Naive thymus-derived CD8-positive, alpha-beta T cell (primary cell): ENCODE measurements around the gene PCNX1. TPM values are rescaled to one million over a fixed set of nuclear protein-coding genes. Genes with fewer than 3 reads are reported as not detected.

ENCODE experiments used
- ATAC-seq, 2 donors: fragments of 150-1000 bp; cut with Tn5 transposase in 1 of 2; sonication (Bioruptor Pico), chemical (Tn5 transposase) in 1 of 2; 1 replicate in 1 of 2; 2 replicates in 1 of 2; pipeline ENCODE4 v1.10.0; 2021; ENCODE audit warnings: mild to moderate bottlenecking in 2 of 2, moderate library complexity in 2 of 2
- POLR2A ChIA-PET: fragments of 350-600 bp; sonication (Branson Sonifier 250); formaldehyde crosslinking; loops from one replicate; lab custom pipeline; 2021; ENCODE audit warnings: antibody characterized with exemption; lab: Charles Lee
- DNase-seq, 10 donors: peaks; one replicate each; pipeline versions ENCODE4 v3.0.0 to v3.0.0-alpha.2; 2020 to 2022
- H3K27ac Mint-ChIP-seq, 10 donors: one replicate each; pipeline ENCODE4 v1.8.0; 2020 to 2022; ENCODE audit warnings: mild to moderate bottlenecking in 10 of 10, mixed read lengths in 10 of 10, moderate library complexity in 4 of 10, inconsistent platforms in 1 of 10
- H3K27me3 Mint-ChIP-seq, 5 donors: one replicate each; pipeline ENCODE4 v1.8.0; 2021 to 2022; ENCODE audit warnings: mixed read lengths in 5 of 5
- H3K36me3 Mint-ChIP-seq, 3 donors: one replicate each; pipeline ENCODE4 v1.8.0; 2020 to 2022; ENCODE audit warnings: mixed read lengths in 3 of 3, mild to moderate bottlenecking in 2 of 3, inconsistent platforms in 1 of 3
- H3K4me1 Mint-ChIP-seq, 4 donors: one replicate each; pipeline ENCODE4 v1.8.0; 2021 to 2022; ENCODE audit warnings: mixed read lengths in 4 of 4
- H3K4me3 Mint-ChIP-seq, 10 donors: one replicate each; pipeline ENCODE4 v1.8.0; 2020 to 2022; ENCODE audit warnings: mild to moderate bottlenecking in 10 of 10, mixed read lengths in 10 of 10, moderate library complexity in 6 of 10, inconsistent platforms in 1 of 10
- H3K9me3 Mint-ChIP-seq, 9 donors: one replicate each; pipeline ENCODE4 v1.8.0; 2020 to 2022; ENCODE audit warnings: mixed read lengths in 9 of 9, mild to moderate bottlenecking in 3 of 9, inconsistent platforms in 1 of 9, moderate library complexity in 1 of 9
- polyA plus RNA-seq, 3 donors: library from polyadenylated mRNA; unstranded; fragments of 300-500 nt; fragmentation: Illumina TruSeq; gene quantifications; one replicate each; pipeline ENCODE4 v1.2.3, GENCODE V29; 2021
- total RNA-seq, 8 experiments: library from RNA in 2 of 8; stranded (reverse) in 2 of 8; gene quantifications; one replicate each; pipeline ENCODE4 v1.2.3 and lab custom pipeline; 2021 to 2026

PCNX1 gene
- total and polyA plus RNA-seq, 5 experiments from 2014 or later: 5.5 to 78.6 (median 8.3) TPM

GRCh38 chr14:70905301-70905700 is 2.0 kb upstream of the PCNX1 start:
- no peaks in the 10 kb centered on the region for H3K27me3 Mint-ChIP-seq
- peak overlapping the region in 1 of 10 donors; percentile 6 for H3K4me3 Mint-ChIP-seq
- H3K27ac Mint-ChIP-seq: peak overlapping the region in 9 of 10 donors; percentile 44 to 97 (median 60)
- POLR2A ChIA-PET: interaction anchor here (0.7 to 4.1 kb wide), 3 partner anchors 13 to 48 kb away, joined by 3 to 71 read pairs (median 29); no protein-coding TSS in a partner anchor
- H3K36me3 Mint-ChIP-seq: no peaks in the 10 kb centered on the region
- DNase-seq: no peak
- peaks cover 12 to 41% (median 37%) of the 10 kb centered on the region in 4 donors for H3K4me1 Mint-ChIP-seq
- no peak for ATAC-seq
- no peaks in the 10 kb centered on the region for H3K9me3 Mint-ChIP-seq

DNA sequence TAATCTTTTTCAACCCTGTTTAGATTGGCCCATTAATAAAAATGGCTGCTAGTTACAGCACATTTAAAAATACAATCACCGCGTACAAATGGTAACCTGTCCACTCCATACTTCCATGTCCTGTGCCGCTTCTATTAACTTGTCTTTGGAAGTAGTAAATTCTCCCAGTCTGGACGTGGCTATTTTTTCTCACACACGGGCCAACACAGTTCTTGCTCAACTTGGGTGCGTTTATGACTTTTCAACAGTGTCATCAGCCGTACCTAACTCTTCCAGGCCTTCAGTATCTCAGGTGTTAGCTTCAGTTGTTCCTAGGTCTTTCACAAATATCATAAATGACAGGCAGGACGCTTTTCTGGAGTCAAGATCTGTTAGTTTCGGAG is 475 bp upstream of the PCNX1 start:
- ATAC-seq: peak; percentile 2 to 8
- POLR2A ChIA-PET: interaction anchor here (0.9 to 4.1 kb wide), 21 partner anchors 7 to 265 kb away, joined by 3 to 71 read pairs (median 8); partner anchors contain the start of genes MAP3K9 and TTC9
- Mint-ChIP-seq H3K9me3 (no peaks in the 10 kb centered on the region), H3K4me3 (peak overlapping the region; percentile 79 to 95 (median 92)), H3K27ac (peak overlapping the region; percentile 96 to 99 (median 98)), H3K4me1 (peaks cover 16 to 56% (median 51%) of the 10 kb centered on the region in 4 donors), H3K27me3 (no peaks in the 10 kb centered on the region), H3K36me3 (no peaks in the 10 kb centered on the region)
- no peak for DNase-seq

- Mint-ChIP-seq H3K27ac (peak overlapping the region; percentile 92 to 99 (median 97)), H3K4me3 (peak overlapping the region; percentile 90 to 99 (median 94)), H3K4me1 (peaks cover 25 to 71% (median 63%) of the 10 kb centered on the region in 4 donors), H3K36me3 (no peaks in the 10 kb centered on the region), H3K9me3 (no peaks in the 10 kb centered on the region), H3K27me3 (no peaks in the 10 kb centered on the region)
- ATAC-seq (peak; percentile 26 to 31), DNase-seq (peak; percentile 16 to 67 (median 58))
- POLR2A ChIA-PET: interaction anchor here (0.8 to 4.1 kb wide), 24 partner anchors 10 to 267 kb away, joined by 3 to 71 read pairs (median 8); partner anchors contain the start of genes MAP3K9 and TTC9
Observed at GRCh38 chr14:70907996-70908934, 1.0 kb downstream of the PCNX1 start.

GRCh38 chr14:70908935-70909641 is 1.8 kb downstream of the PCNX1 start:
- H3K4me1 Mint-ChIP-seq: peaks cover 25 to 64% (median 62%) of the 10 kb centered on the region in 4 donors

GRCh38 chr14:70909733-70910614 is 2.7 kb downstream of the PCNX1 start:
- H3K9me3 Mint-ChIP-seq: no peaks in the 10 kb centered on the region
- H3K4me1 Mint-ChIP-seq: peaks cover 25 to 68% (median 65%) of the 10 kb centered on the region in 4 donors
- POLR2A ChIA-PET: interaction anchor here (1.3 to 2.0 kb wide), 2 partner anchors 15 to 32 kb away, joined by 6 to 8 read pairs; no protein-coding TSS in a partner anchor
- DNase-seq: peak in 3 of 10 donors; percentile 7 to 22 (median 12)
- H3K27ac Mint-ChIP-seq: peak overlapping the region; percentile 65 to 99 (median 96)
- H3K27me3 Mint-ChIP-seq: no peaks in the 10 kb centered on the region
- peak overlapping the region; percentile 86 to 99 (median 94) for H3K4me3 Mint-ChIP-seq
- no peak for ATAC-seq
- no peaks in the 10 kb centered on the region for H3K36me3 Mint-ChIP-seq

More at GRCh38 chr14:70908935-70909641, 1.8 kb downstream of the PCNX1 start:
- POLR2A ChIA-PET: interaction anchor here (0.6 to 4.1 kb wide), 5 partner anchors 9 to 47 kb away, joined by 3 to 29 read pairs (median 5); no protein-coding TSS in a partner anchor
- Mint-ChIP-seq H3K9me3 (no peaks in the 10 kb centered on the region), H3K4me3 (peak overlapping the region; percentile 86 to 99 (median 94)), H3K36me3 (no peaks in the 10 kb centered on the region), H3K27me3 (no peaks in the 10 kb centered on the region), H3K27ac (peak overlapping the region; percentile 92 to 99 (median 96))
- DNase-seq (no peak), ATAC-seq (no peak)

DNA sequence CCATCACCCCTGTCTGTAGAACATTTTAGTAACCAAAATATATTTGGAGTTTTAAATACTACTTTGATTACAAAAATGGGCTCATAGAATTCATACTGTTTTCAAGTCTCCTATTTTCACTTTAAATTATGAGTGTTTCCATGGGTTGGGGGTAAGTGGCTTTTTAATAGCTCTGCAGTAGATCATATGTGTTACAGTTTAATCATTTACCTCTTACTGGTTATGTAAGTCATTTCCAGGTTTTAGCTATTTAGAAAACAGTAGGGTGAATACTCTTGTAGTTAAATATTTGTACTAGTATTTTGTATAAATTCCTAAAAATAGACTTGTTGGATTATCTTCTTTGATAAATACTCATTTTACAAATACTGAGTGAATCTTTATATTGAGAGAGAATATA is 8.2 kb downstream of the PCNX1 start:
- no peak for ATAC-seq
- peak overlapping the region in 8 of 10 donors; percentile 30 to 91 (median 81) for H3K27ac Mint-ChIP-seq
- H3K4me1 Mint-ChIP-seq: peaks cover 33 to 88% (median 85%) of the 10 kb centered on the region in 4 donors
- H3K9me3 Mint-ChIP-seq: no peaks in the 10 kb centered on the region
- POLR2A ChIA-PET: interaction anchor here (0.6 to 1.3 kb wide), 3 partner anchors 8 to 26 kb away, joined by 3 to 5 read pairs (median 3); no protein-coding TSS in a partner anchor
- peaks cover 0 to 11% (median 6%) of the 10 kb centered on the region in 3 donors for H3K36me3 Mint-ChIP-seq
- H3K27me3 Mint-ChIP-seq: no peaks in the 10 kb centered on the region
- H3K4me3 Mint-ChIP-seq: peak overlapping the region in 5 of 10 donors; percentile 26 to 67 (median 46)
- DNase-seq: no peak

- Mint-ChIP-seq H3K4me1 (peaks cover 33 to 88% (median 83%) of the 10 kb centered on the region in 4 donors), H3K27ac (peak overlapping the region; percentile 30 to 91 (median 82)), H3K36me3 (peaks cover 0 to 11% (median 6%) of the 10 kb centered on the region in 3 donors), H3K9me3 (no peaks in the 10 kb centered on the region), H3K4me3 (peak overlapping the region in 8 of 10 donors; percentile 2 to 74 (median 46)), H3K27me3 (no peaks in the 10 kb centered on the region)
- no peak for ATAC-seq
- POLR2A ChIA-PET: interaction anchor here (4.0 kb wide), 1 partner anchor 9 kb away, joined by 29 read pairs; the partner anchor contains the start of gene PCNX1
- no peak for DNase-seq
Observed at GRCh38 chr14:70916300-70916699, 9.0 kb downstream of the PCNX1 start.

DNA sequence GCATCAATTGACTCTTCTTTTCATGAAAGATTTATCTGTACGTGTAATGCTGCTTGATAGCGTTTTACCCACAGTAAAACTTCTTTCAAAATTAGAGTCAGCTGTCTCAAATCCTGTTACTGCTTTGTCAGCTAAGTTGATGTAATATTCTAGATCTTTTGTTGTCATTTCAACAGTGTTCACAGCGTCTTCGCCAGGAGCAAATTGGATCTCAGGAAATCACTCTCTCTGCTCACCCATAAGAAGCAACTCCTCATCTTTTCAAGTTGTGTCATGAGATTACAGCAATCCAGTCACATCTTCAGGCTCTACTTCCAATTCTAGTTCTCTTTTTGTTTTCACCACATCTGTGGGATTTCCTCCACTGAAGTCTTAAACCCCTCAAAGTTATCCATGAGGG is 9.5 kb downstream of the PCNX1 start:
- peak in 1 of 2 donors; percentile 15 for ATAC-seq
- Mint-ChIP-seq H3K36me3 (peaks cover 0 to 11% (median 6%) of the 10 kb centered on the region in 3 donors), H3K4me3 (peak overlapping the region in 8 of 10 donors; percentile 0 to 47 (median 20)), H3K9me3 (no peaks in the 10 kb centered on the region), H3K27me3 (no peaks in the 10 kb centered on the region), H3K4me1 (peaks cover 35 to 88% (median 82%) of the 10 kb centered on the region in 4 donors), H3K27ac (peak overlapping the region in 9 of 10 donors; percentile 50 to 90 (median 68))
- peak in 1 of 10 donors; percentile 21 for DNase-seq
- POLR2A ChIA-PET: interaction anchor here (4.0 kb wide), 1 partner anchor 9 kb away, joined by 29 read pairs; the partner anchor contains the start of gene PCNX1

GRCh38 chr14:70917633-70918032 is 10.4 kb downstream of the PCNX1 start:
- POLR2A ChIA-PET: interaction anchor here (1.7 to 4.0 kb wide), 2 partner anchors 10 to 24 kb away, joined by 6 to 29 read pairs; partner anchors contain the start of gene PCNX1
- H3K36me3 Mint-ChIP-seq: peaks cover 0 to 11% (median 6%) of the 10 kb centered on the region in 3 donors
- H3K4me3 Mint-ChIP-seq: peak overlapping the region in 6 of 10 donors; percentile 13 to 52 (median 45)
- no peaks in the 10 kb centered on the region for H3K27me3 Mint-ChIP-seq
- DNase-seq (peak in 2 of 10 donors; percentile 24 to 34), ATAC-seq (peak; percentile 52 to 60)
- H3K4me1 Mint-ChIP-seq: peaks cover 32 to 88% (median 79%) of the 10 kb centered on the region in 4 donors
- no peaks in the 10 kb centered on the region for H3K9me3 Mint-ChIP-seq
- peak overlapping the region; percentile 1 to 90 (median 62) for H3K27ac Mint-ChIP-seq

DNA sequence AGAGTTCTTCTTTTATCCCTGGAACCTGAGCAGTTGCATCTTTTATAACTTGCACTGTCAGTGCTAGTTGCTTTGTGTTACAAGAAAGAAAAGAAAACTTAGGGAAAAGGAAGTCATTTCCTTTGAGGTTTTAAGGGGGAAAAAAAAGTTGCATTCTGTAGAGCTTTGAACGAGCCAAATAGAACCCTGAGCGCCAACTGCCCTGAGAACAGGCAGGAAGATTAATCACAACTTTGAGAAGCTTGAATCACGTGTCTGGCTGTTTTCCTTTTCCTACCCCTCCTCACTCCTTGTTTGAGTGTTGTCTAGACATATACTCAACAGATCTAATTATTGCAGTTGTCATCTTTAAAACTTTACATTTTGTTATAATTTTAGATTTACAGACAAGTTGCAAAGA is 12.5 kb downstream of the PCNX1 start:
- DNase-seq (no peak), ATAC-seq (peak; percentile 26 to 46)
- Mint-ChIP-seq H3K4me1 (peaks cover 33 to 95% (median 81%) of the 10 kb centered on the region in 4 donors), H3K27me3 (no peaks in the 10 kb centered on the region), H3K9me3 (no peaks in the 10 kb centered on the region), H3K4me3 (peak overlapping the region in 9 of 10 donors; percentile 45 to 80 (median 59)), H3K36me3 (peaks cover 0 to 11% (median 6%) of the 10 kb centered on the region in 3 donors), H3K27ac (peak overlapping the region; percentile 50 to 90 (median 80))
- POLR2A ChIA-PET: interaction anchor here (1.7 to 4.0 kb wide), 2 partner anchors 12 to 15 kb away, joined by 4 to 29 read pairs; partner anchors contain the start of gene PCNX1
